ENCODE data around the gene SH3PXD2A. TPM values are rescaled to one million over a fixed set of nuclear protein-coding genes. Genes with fewer than 3 reads are reported as not detected.

The SH3PXD2A gene
- total and polyA plus RNA-seq, 9 of the 15 experiments (the other 6 are each of a cell fraction or from before 2014, with no cell fraction given) = 0.41 to 9.3 (median 2.5) TPM

GRCh38 chr10:103769176-103769575 lies 86.2 kb downstream of the SH3PXD2A start:
- Histone ChIP-seq H2AFZ (ENCODE audit: low read depth, low read length) (no peak overlapping the region), H3K9me3 (replicated peaks; ENCODE audit: control insufficient read depth, insufficient read depth, low read depth, low read length) (no peaks in the 10 kb centered on the region), H3K36me3 (ENCODE audit: control insufficient read depth, insufficient read depth, low read length) (no peaks in the 10 kb centered on the region), H3K27me3 (ENCODE audit: control insufficient read depth in 2 of 2, insufficient read depth in 2 of 2, low read length in 2 of 2) (peaks cover 0 to 22% of the 10 kb centered on the region in 2 experiments; a peak in 2 of 5 replicates), H3K4me3 (no peak overlapping the region), H3K4me1 (replicated peaks in 1 of 2; ENCODE audit: control insufficient read depth in 2 of 2, insufficient read depth in 2 of 2, low read length in 2 of 2) (peaks cover 3 to 12% of the 10 kb centered on the region in 2 experiments; a peak in 4 of 5 replicates), H3K9ac (ENCODE audit: insufficient read depth in 1 of 2, low read depth in 2 of 2, low read length in 2 of 2) (no peak overlapping the region), H3K4me2 (ENCODE audit: insufficient read depth, low read length) (no peak overlapping the region), H4K20me1 (replicated peaks; ENCODE audit: control insufficient read depth, insufficient read depth, low read length) (no peaks in the 10 kb centered on the region; the same call in 1 of the 2 replicates), H3K27ac (ENCODE audit: extremely low read depth, low read depth, low read length) (no peak overlapping the region), H3K79me2 (ENCODE audit: control insufficient read depth, insufficient read depth, low read length) (no peaks in the 10 kb centered on the region), H3K9me1 (ENCODE audit: control insufficient read depth, insufficient read depth, low read length) (no peaks in the 10 kb centered on the region)
- ChIA-PET POLR2A (no interaction called here), CTCF (ENCODE audit: low intra/inter-chr PET ratio) (no interaction called here)
- DNase-seq (ENCODE audit: extremely low read depth in 1 of 4, low spot score in 3 of 4) = no peak
- ATAC-seq = no peak
- 77% methylated on average over 4 of the region's 10 CpGs for WGBS (ENCODE audit: insufficient coverage, low coverage, missing lambda C conversion rate)
- in situ Hi-C loops (cut with MboI) = no loop called here
- no peak for FAIRE-seq
- no TSS peak for BruUV-seq (replicated peaks)
- intact Hi-C loops (cut with micrococcal nuclease) = no loop called here
- TF ChIP-seq STAT6 (CRISPR knock-in tag; IDR thresholded peaks at IDR 0.05) (no peak), HDGF (IDR thresholded peaks at IDR 0.05) (no peak), SRF (CRISPR knock-in tag; IDR thresholded peaks at IDR 0.05) (no peak), STAG1 (CRISPR knock-in tag; IDR thresholded peaks at IDR 0.05; ENCODE audit: borderline replicate concordance) (no peak), ZNF584 (CRISPR knock-in tag; IDR thresholded peaks at IDR 0.05; ENCODE audit: low read depth) (no peak), ZNF778 (CRISPR knock-in tag; IDR thresholded peaks at IDR 0.05) (no peak), ETS1 (conservative IDR thresholded peaks at IDR 0.05; ENCODE audit: control insufficient read depth, low read depth, low read length) (no peak), ERF (CRISPR knock-in tag; IDR thresholded peaks at IDR 0.05) (no peak), SAFB2 (IDR thresholded peaks at IDR 0.05; ENCODE audit: borderline replicate concordance, low read depth, low read length, severe bottlenecking) (no peak), ZFX (CRISPR knock-in tag; IDR thresholded peaks at IDR 0.05) (no peak), THRA (IDR thresholded peaks at IDR 0.05) (no peak), NR3C1 (CRISPR knock-in tag; IDR thresholded peaks at IDR 0.05) (no peak), RB1 (IDR thresholded peaks at IDR 0.05; ENCODE audit: low read depth) (no peak), ZNF589 (CRISPR knock-in tag; IDR thresholded peaks at IDR 0.05; ENCODE audit: low read depth) (no peak), SMARCB1 (IDR thresholded peaks at IDR 0.05; ENCODE audit: insufficient read length, low read depth) (no peak), FOXJ2 (tag; IDR thresholded peaks at IDR 0.05) (no peak), ZNF174 (CRISPR knock-in tag; IDR thresholded peaks at IDR 0.05) (no peak)

Data from K562 (cell line).